DOHH2 (cell line): ENCODE results near the gene BTBD6.

Experiments used
- H3F3A ChIP-seq: fragments of 200-600 bp; sonication (generic), shearing (Covaris generic); 2 replicates; pipeline ENCODE4 v1.6.0; 2016; ENCODE audit warnings: antibody characterized with exemption, mild to moderate bottlenecking; ENCODE audit not compliant: control insufficient read depth, insufficient read depth
- H3K27ac ChIP-seq: fragments of 200-600 bp; sonication (generic); 2 replicates; pipeline ENCODE4 v1.5.1; 2014; ENCODE audit warnings: low read depth, mild to moderate bottlenecking, low read length, moderate library complexity
- H3K27me3 ChIP-seq: fragments of 200-600 bp; sonication (generic); 2 replicates; pipeline ENCODE4 v1.6.1; 2014; ENCODE audit warnings: mild to moderate bottlenecking, low read length, mixed read lengths; ENCODE audit not compliant: control insufficient read depth
- H3K36me3 ChIP-seq: fragments of 200-600 bp; sonication (generic); 2 replicates; pipeline ENCODE4 v1.6.1; 2014; ENCODE audit warnings: mild to moderate bottlenecking, low read length, moderate library complexity, mixed read lengths; ENCODE audit not compliant: control insufficient read depth
- H3K4me1 ChIP-seq: fragments of 200-600 bp; sonication (generic); 2 replicates; pipeline ENCODE4 v1.6.1; 2014; ENCODE audit warnings: mild to moderate bottlenecking, low read length, mixed read lengths; ENCODE audit not compliant: control insufficient read depth
- H3K4me2 ChIP-seq: fragments of 200-600 bp; sonication (generic); 2 replicates; pipeline ENCODE4 v1.6.0; 2014; ENCODE audit warnings: mild to moderate bottlenecking, low read length, moderate library complexity
- H3K4me3 ChIP-seq: fragments of 200-600 bp; sonication (generic); 2 replicates; pipeline ENCODE4 v1.5.1; 2014; ENCODE audit warnings: mild to moderate bottlenecking, low read length, mixed read lengths
- H3K79me2 ChIP-seq: fragments of 200-600 bp; sonication (generic); 2 replicates; pipeline ENCODE4 v1.6.1; 2014; ENCODE audit warnings: mild to moderate bottlenecking, low read length, mixed read lengths; ENCODE audit not compliant: control insufficient read depth
- H3K9me2 ChIP-seq: fragments of 200-600 bp; sonication (generic); replicated peaks from 2 replicates; pipeline ENCODE4 v1.6.1; 2014; ENCODE audit warnings: mild to moderate bottlenecking, low read length, mixed read lengths; ENCODE audit not compliant: control insufficient read depth
- H3K9me3 ChIP-seq: fragments of 200-600 bp; sonication (generic); 2 replicates; pipeline ENCODE4 v1.6.1; 2014; ENCODE audit warnings: antibody characterized with exemption, low read length, mixed read lengths; ENCODE audit not compliant: control insufficient read depth, insufficient read depth
- H4K20me1 ChIP-seq: fragments of 200-600 bp; sonication (generic); 2 replicates; pipeline ENCODE4 v1.6.0; 2014; ENCODE audit warnings: low read depth, mild to moderate bottlenecking, antibody characterized with exemption, low read length, moderate library complexity; ENCODE audit not compliant: control insufficient read depth, insufficient read depth
- CTCF ChIP-seq: fragments of 200-600 bp; sonication (generic); IDR thresholded peaks from one replicate; pipeline ENCODE4 v1.5.1; 2014; ENCODE audit warnings: antibody characterized with exemption, mild to moderate bottlenecking, low read depth, low read length; ENCODE audit not compliant: poor library complexity, severe bottlenecking
- EZH2phosphoT487 ChIP-seq: fragments of 200-600 bp; sonication (generic); IDR thresholded peaks from 2 replicates; pipeline ENCODE4 v1.6.1; 2017; ENCODE audit warnings: borderline replicate concordance, mild to moderate bottlenecking, antibody characterized with exemption, low read length, moderate library complexity, mixed read lengths

The BTBD6 gene

GRCh38 chr14:105228562-105228961 lies 19.8 kb upstream of the BTBD6 start:
- H4K20me1 ChIP-seq = no peaks in the 10 kb centered on the region
- TF ChIP-seq EZH2phosphoT487 = no peak
- no peak for TF ChIP-seq CTCF

GRCh38 chr14:105229099-105229655 lies 19.2 kb upstream of the BTBD6 start:
- no peaks in the 10 kb centered on the region for H3K27me3 ChIP-seq
- H4K20me1 ChIP-seq = no peaks in the 10 kb centered on the region
- H3K4me3 ChIP-seq = no peak overlapping the region
- no peaks in the 10 kb centered on the region for H3K9me2 ChIP-seq
- no peaks in the 10 kb centered on the region for H3F3A ChIP-seq
- peaks cover 4% of the 10 kb centered on the region for H3K36me3 ChIP-seq
- H3K9me3 ChIP-seq = no peaks in the 10 kb centered on the region; the same call in 1 of the 2 replicates
- peaks cover 3% of the 10 kb centered on the region; the same call in 1 of the 2 replicates for H3K79me2 ChIP-seq
- H3K4me1 ChIP-seq = no peaks in the 10 kb centered on the region
- H3K27ac ChIP-seq = no peak overlapping the region
- no peak overlapping the region for H3K4me2 ChIP-seq
- no peak for TF ChIP-seq CTCF
- TF ChIP-seq EZH2phosphoT487 = no peak

More at GRCh38 chr14:105228562-105228961, 19.8 kb upstream of the BTBD6 start:
- Histone ChIP-seq H3K4me1 (no peaks in the 10 kb centered on the region), H3K9me3 (no peaks in the 10 kb centered on the region; the same call in 1 of the 2 replicates), H3K36me3 (peaks cover 4% of the 10 kb centered on the region), H3K9me2 (no peaks in the 10 kb centered on the region), H3K4me2 (no peak overlapping the region), H3K27ac (no peak overlapping the region), H3F3A (no peaks in the 10 kb centered on the region), H3K27me3 (no peaks in the 10 kb centered on the region), H3K4me3 (no peak overlapping the region), H3K79me2 (peaks cover 3% of the 10 kb centered on the region; the same call in 1 of the 2 replicates)

- H3F3A ChIP-seq = no peaks in the 10 kb centered on the region
- H3K36me3 ChIP-seq = peaks cover 13% of the 10 kb centered on the region; the same call in 1 of the 2 replicates
- no peaks in the 10 kb centered on the region for H3K27me3 ChIP-seq
- no peaks in the 10 kb centered on the region for H4K20me1 ChIP-seq
- no peak overlapping the region for H3K27ac ChIP-seq
- H3K79me2 ChIP-seq = peaks cover 22% of the 10 kb centered on the region
- TF ChIP-seq EZH2phosphoT487 = no peak
- no peak for TF ChIP-seq CTCF
- H3K4me1 ChIP-seq = no peaks in the 10 kb centered on the region
- H3K9me3 ChIP-seq = peaks cover 3% of the 10 kb centered on the region; the same call in 1 of the 2 replicates
- no peak overlapping the region for H3K4me3 ChIP-seq
- H3K4me2 ChIP-seq = no peak overlapping the region
- no peaks in the 10 kb centered on the region for H3K9me2 ChIP-seq
Measured at GRCh38 chr14:105240811-105241576, 7.3 kb upstream of the BTBD6 start.
